Right atrium auricular region (tissue), 2 donors: ENCODE data around the gene PCDHGC3. TPM values are rescaled to one million over a fixed set of nuclear protein-coding genes. Genes with fewer than 3 reads are reported as not detected.

Experiments
- DNase-seq: peaks from one replicate; pipeline ENCODE4 v3.0.0-alpha.2; 2019; ENCODE audit warnings: low spot score
- H3K27ac ChIP-seq, 2 donors: fragments of 200-600 bp; sonication (generic); 1 replicate in 1 of 2; 2 replicates in 1 of 2; pipeline ENCODE4 v1.5.1; 2016 to 2019
- H3K27me3 ChIP-seq, 2 donors: fragments of 200-600 bp; sonication (generic); one replicate each; pipeline versions ENCODE4 v1.5.1 to v1.6.0; 2017 to 2019
- H3K36me3 ChIP-seq: fragments of 200-600 bp; sonication (generic); one replicate; pipeline ENCODE4 v1.5.1; 2016
- H3K4me1 ChIP-seq, 2 donors: fragments of 200-600 bp; sonication (generic); one replicate each; pipeline versions ENCODE4 v1.5.1 to v1.6.0; 2017 to 2019
- H3K4me3 ChIP-seq, 2 donors: fragments of 200-600 bp; sonication (generic); 1 replicate in 1 of 2; 2 replicates in 1 of 2; pipeline ENCODE4 v1.5.1; 2017 to 2019; ENCODE audit warnings: mild to moderate bottlenecking in 1 of 2, moderate library complexity in 1 of 2
- H3K9me3 ChIP-seq, 2 donors: fragments of 200-600 bp; sonication (generic); one replicate each; pipeline ENCODE4 v1.5.1; 2019
- CTCF ChIP-seq, 2 donors: fragments of 200-600 bp; sonication (generic); IDR thresholded peaks; one replicate each; pipeline ENCODE4 v1.5.1; 2019; ENCODE audit warnings: antibody characterized with exemption in 2 of 2
- total RNA-seq, 2 donors: library from RNA; depleted of rRNA; stranded (reverse); fragments of >200 nt; gene quantifications; one replicate each; pipeline ENCODE4 v1.1.0, GENCODE V29; 2016

PCDHGC3 gene
- total RNA-seq, 2 donors from 2014 or later, result 24.1 to 38.3 TPM

- Histone ChIP-seq H3K36me3 (peaks cover 12% of the 10 kb centered on the region), H3K9me3 (no peaks in the 10 kb centered on the region), H3K4me1 (peaks cover 0 to 29% of the 10 kb centered on the region in 2 donors), H3K27me3 (no peaks in the 10 kb centered on the region), H3K27ac (no peak overlapping the region), H3K4me3 (no peak overlapping the region)
- DNase-seq, result peak; percentile 46
- no peak for TF ChIP-seq CTCF (IDR thresholded peaks at IDR 0.05)
These were observed 10.3 kb downstream of the PCDHGC3 start for GRCh38 chr5:141486091-141486490.

- peaks cover 12% of the 10 kb centered on the region for H3K36me3 ChIP-seq
These were observed 11.4 kb downstream of the PCDHGC3 start for GRCh38 chr5:141487131-141487530.

GRCh38 chr5:141488591-141489561, 13.1 kb downstream of the PCDHGC3 start, which contains the start of gene PCDHGC5:
Gene PCDHGC5 (plus strand): TSS chr5:141489081. CDS start chr5:141489241, 160 bp downstream.
- no peak for TF ChIP-seq CTCF (IDR thresholded peaks at IDR 0.05)
- H3K4me3 ChIP-seq, result no peak within 1 kb of the TSS
- peaks cover 0 to 52% of the 10 kb centered on the region in 2 donors for H3K4me1 ChIP-seq
- peaks cover 12% of the 10 kb centered on the region for H3K36me3 ChIP-seq
- H3K27me3 ChIP-seq, result no peaks in the 10 kb centered on the region
- H3K9me3 ChIP-seq, result no peaks in the 10 kb centered on the region
- peak within 1 kb of the TSS in 1 of 2 donors; percentile 22 for H3K27ac ChIP-seq
- DNase-seq, result peak; percentile 57

More at GRCh38 chr5:141487131-141487530, 11.4 kb downstream of the PCDHGC3 start:
- H3K4me3 ChIP-seq, result no peak overlapping the region
- no peak overlapping the region for H3K27ac ChIP-seq
- peak; percentile 40 for DNase-seq
- no peaks in the 10 kb centered on the region for H3K27me3 ChIP-seq
- TF ChIP-seq CTCF (IDR thresholded peaks at IDR 0.05), result no peak
- peaks cover 0 to 38% of the 10 kb centered on the region in 2 donors for H3K4me1 ChIP-seq
- no peaks in the 10 kb centered on the region for H3K9me3 ChIP-seq

- H3K9me3 ChIP-seq, result no peaks in the 10 kb centered on the region
- no peaks in the 10 kb centered on the region for H3K27me3 ChIP-seq
- no peak for DNase-seq
- H3K36me3 ChIP-seq, result peaks cover 15% of the 10 kb centered on the region
- H3K4me3 ChIP-seq, result no peak overlapping the region
- peaks cover 0 to 45% of the 10 kb centered on the region in 2 donors for H3K4me1 ChIP-seq
- no peak for TF ChIP-seq CTCF (IDR thresholded peaks at IDR 0.05)
- no peak overlapping the region for H3K27ac ChIP-seq
These were observed 14.1 kb downstream of the PCDHGC3 start for GRCh38 chr5:141489841-141490240.

- Histone ChIP-seq H3K9me3 (no peaks in the 10 kb centered on the region), H3K36me3 (peaks cover 19% of the 10 kb centered on the region), H3K27me3 (no peaks in the 10 kb centered on the region), H3K4me1 (peaks cover 0 to 41% of the 10 kb centered on the region in 2 donors), H3K27ac (no peak overlapping the region), H3K4me3 (no peak overlapping the region)
- TF ChIP-seq CTCF (IDR thresholded peaks at IDR 0.05), result no peak
- no peak for DNase-seq
These were observed 14.5 kb downstream of the PCDHGC3 start for GRCh38 chr5:141490271-141490670.
